Measurements from ENCODE around the gene COX6B1. TPM values are rescaled to one million over a fixed set of nuclear protein-coding genes. Genes with fewer than 3 reads are reported as not detected.
A peak's percentile ranks its signal among the peaks of the same experiment; 100 is the strongest.

COX6B1 gene
- total and polyA plus RNA-seq, 2 of the 8 experiments (the other 6 are each of a cell fraction or from before 2014, with no cell fraction given) = 437 to 1,052 TPM

GRCh38 chr19:35704218-35704617 is 56.1 kb downstream of the COX6B1 start, which contains the start of gene ZBTB32:
TSS of gene ZBTB32 (plus strand) at chr19:35704558. CDS start at chr19:35714627, 10,069 bp downstream.
- H3K79me2 ChIP-seq (ENCODE audit: control insufficient read depth in 1 of 2, insufficient read depth in 2 of 2, low read length in 2 of 2) = no peaks in the 10 kb centered on the region
- no peak within 1 kb of the TSS; a peak in 1 of 4 replicates for H3K4me2 ChIP-seq (ENCODE audit: insufficient read depth in 1 of 2, low read depth in 2 of 2, low read length in 2 of 2)
- no peak within 1 kb of the TSS for H2BK20ac ChIP-seq (ENCODE audit: low read length)
- peaks cover 2 to 11% (median 11%) of the 10 kb centered on the region in 4 experiments; a peak in 6 of 7 replicates for H3K27me3 ChIP-seq (replicated peaks in 1 of 4; ENCODE audit: control insufficient read depth in 3 of 4, extremely low read depth in 1 of 4, insufficient read depth in 3 of 4, low read length in 3 of 4)
- H3K36me3 ChIP-seq (ENCODE audit: control insufficient read depth in 2 of 4, insufficient read depth in 4 of 4, low read length in 3 of 4) = no peaks in the 10 kb centered on the region; a peak in 1 of 8 replicates
- H3K9me3 ChIP-seq (ENCODE audit: insufficient read depth in 2 of 2, low read depth in 1 of 2, low read length in 1 of 2) = peaks cover 0 to 3% of the 10 kb centered on the region in 2 experiments; a peak in 1 of 4 replicates
- ChIA-PET CTCF (ENCODE audit: partially characterized antibody) (interaction anchor here (3.6 to 8.4 kb wide), 2 partner anchors 11 kb away, joined by 20 to 67 read pairs; no protein-coding TSS in a partner anchor), POLR2A (ENCODE audit: partially characterized antibody) (interaction anchor here (0.7 to 3.7 kb wide), 3 partner anchors 9 to 36 kb away, joined by 3 to 28 read pairs (median 9); no protein-coding TSS in a partner anchor)
- H3K23ac ChIP-seq (ENCODE audit: insufficient read length) = no peak within 1 kb of the TSS
- no peak within 1 kb of the TSS for H2AFZ ChIP-seq (ENCODE audit: low read length)
- H2AK5ac ChIP-seq (ENCODE audit: low read depth, low read length) = no peak within 1 kb of the TSS
- H4K91ac ChIP-seq (replicated peaks; ENCODE audit: insufficient read length, low read length) = no peak within 1 kb of the TSS
- H3K23me2 ChIP-seq (ENCODE audit: low read depth, low read length) = peaks cover 4% of the 10 kb centered on the region; the same call in 1 of the 2 replicates
- no peak within 1 kb of the TSS for H3K14ac ChIP-seq (ENCODE audit: insufficient read length)
- H3K56ac ChIP-seq (replicated peaks; ENCODE audit: insufficient read length, low read depth, low read length) = no peak within 1 kb of the TSS
- no peak within 1 kb of the TSS for H3K4ac ChIP-seq (replicated peaks; ENCODE audit: insufficient read length, low read depth, low read length)
- no peak within 1 kb of the TSS; the same call in 1 of the 2 replicates for H4K8ac ChIP-seq (ENCODE audit: extremely low read depth, insufficient read depth, low read length)
- no peaks in the 10 kb centered on the region for H3K79me1 ChIP-seq (ENCODE audit: low read depth, low read length)
- peaks cover 0 to 4% (median 3%) of the 10 kb centered on the region in 4 experiments; a peak in 4 of 7 replicates for H3K4me1 ChIP-seq (replicated peaks in 1 of 4; ENCODE audit: control insufficient read depth in 3 of 4, insufficient read depth in 4 of 4, low read length in 3 of 4)
- H4K20me1 ChIP-seq (replicated peaks in 1 of 2; ENCODE audit: control insufficient read depth in 1 of 2, insufficient read depth in 2 of 2, low read length in 2 of 2) = no peaks in the 10 kb centered on the region
- no peak within 1 kb of the TSS for H3K4me3 ChIP-seq (ENCODE audit: extremely low read depth in 1 of 4, insufficient read depth in 2 of 4, low read depth in 3 of 4, low read length in 4 of 4)
- no peak within 1 kb of the TSS for H4K5ac ChIP-seq (ENCODE audit: insufficient read length, low read depth, low read length)
- DNase-seq (ENCODE audit: low read depth in 1 of 2, low spot score in 2 of 2) (peak in 1 of 2 experiments; percentile 80), FAIRE-seq (peak; percentile 73)
- H2BK12ac ChIP-seq (ENCODE audit: low read depth, low read length) = no peak within 1 kb of the TSS
- WGBS, 2 experiments (ENCODE audit: extremely low coverage in 1 of 2, insufficient coverage in 1 of 2, insufficient read length in 1 of 2, insufficient replicate concordance in 2 of 2, low coverage in 1 of 2, low lambda C conversion rate in 2 of 2, missing lambda C conversion rate in 1 of 2) = 52% methylated on average over 18 of the region's 24 CpGs; no CpG with 5 or more reads in 1 of the 2 experiments
- H3K9ac ChIP-seq (replicated peaks in 1 of 4; ENCODE audit: extremely low read depth in 1 of 4, low read depth in 3 of 4, low read length in 3 of 4) = no peak within 1 kb of the TSS
- no peak within 1 kb of the TSS for H3K27ac ChIP-seq (ENCODE audit: low read depth, low read length)
- H2BK120ac ChIP-seq (replicated peaks; ENCODE audit: low read depth, low read length) = no peak within 1 kb of the TSS
- no peak within 1 kb of the TSS for H2BK5ac ChIP-seq (ENCODE audit: low read depth, low read length)
- no peak within 1 kb of the TSS for H3K18ac ChIP-seq (ENCODE audit: extremely low read depth, low read length)
- no peak within 1 kb of the TSS for H2BK15ac ChIP-seq (ENCODE audit: low read length)
- TF ChIP-seq RBBP5 (IDR thresholded peaks at IDR 0.05; ENCODE audit: borderline replicate concordance, low read depth, low read length) = no peak
- no peak for TF ChIP-seq BCL11A (IDR thresholded peaks at IDR 0.05; ENCODE audit: low read depth in 2 of 2, low read length in 2 of 2)
- TF ChIP-seq USF2 (IDR thresholded peaks at IDR 0.05; ENCODE audit: low read length) = peak; percentile 54; the same call in 1 of the 2 replicates
- no peak for TF ChIP-seq ATF3 (IDR thresholded peaks at IDR 0.05; ENCODE audit: insufficient read depth, low read depth, low read length)
- TF ChIP-seq RNF2 (IDR thresholded peaks at IDR 0.05; ENCODE audit: borderline replicate concordance, low read depth, low read length, missing control alignments, poor library complexity, severe bottlenecking) = peak; percentile 67
- TF ChIP-seq JUND (IDR thresholded peaks at IDR 0.05; ENCODE audit: low read length) = no peak
- TF ChIP-seq BACH1 (IDR thresholded peaks at IDR 0.05; ENCODE audit: low read length) = no peak
- no peak for TF ChIP-seq ZNF274 (IDR thresholded peaks at IDR 0.05; ENCODE audit: borderline replicate concordance, extremely low read depth, low read length)
